BJ (cell line): ENCODE measurements around the gene TMEM174. TPM values are rescaled to one million over a fixed set of nuclear protein-coding genes. Genes with fewer than 3 reads are reported as not detected.

ENCODE experiments used
- CTCF ChIA-PET: fragments of 350-600 bp; formaldehyde crosslinking; extraction: SDS; loops from one replicate; lab custom pipeline; 2021; ENCODE audit warnings: antibody characterized with exemption, inconsistent platforms; lab: Yijun Ruan, JAX
- POLR2A ChIA-PET: fragments of 300-600 bp; sonication (Branson Sonifier 250); formaldehyde crosslinking; extraction: SDS; loops from one replicate; lab custom pipeline; 2021; ENCODE audit warnings: antibody characterized with exemption; lab: Charles Lee
- DNase-seq: peaks from one replicate; pipeline ENCODE4 v3.0.0-alpha.2; 2011; ENCODE audit warnings: low read depth
- H3K27me3 ChIP-seq: 2 replicates; pipeline ENCODE4 v1.6.0; 2011; ENCODE audit warnings: low read length; ENCODE audit not compliant: control insufficient read depth, insufficient read depth
- H3K36me3 ChIP-seq: 2 replicates; pipeline ENCODE4 v1.5.1; 2011; ENCODE audit warnings: low read length; ENCODE audit not compliant: control insufficient read depth, insufficient read depth
- H3K4me3 ChIP-seq: 2 replicates; pipeline ENCODE4 v1.5.1; 2011; ENCODE audit warnings: low read depth, mild to moderate bottlenecking, control low read depth, low read length
- CTCF ChIP-seq: IDR thresholded peaks from 2 replicates; pipeline ENCODE4 v1.5.1; 2011; ENCODE audit warnings: low read depth, mild to moderate bottlenecking, control low read depth, inconsistent platforms, low read length, moderate library complexity; ENCODE audit not compliant: insufficient read depth
- polyA plus RNA-seq: library from polyadenylated mRNA; depleted of rRNA; stranded (reverse); fragments of >200 nt; gene quantifications from 2 replicates; pipeline ENCODE4 v1.2.3, GENCODE V29; 2011

TMEM174 gene
- polyA plus RNA-seq, 1 experiment = not detected

GRCh38 chr5:73153513-73153912 lies 19.5 kb upstream of the TMEM174 start:
- Histone ChIP-seq H3K4me3 (no peak overlapping the region), H3K27me3 (no peaks in the 10 kb centered on the region), H3K36me3 (no peaks in the 10 kb centered on the region)
- no peak for TF ChIP-seq CTCF
- DNase-seq = no peak
- ChIA-PET CTCF (interaction anchor here (1.1 to 1.2 kb wide), 3 partner anchors 24 to 298 kb away, joined by 3 to 4 read pairs (median 4); no protein-coding TSS in a partner anchor), POLR2A (no interaction called here)

GRCh38 chr5:73154208-73155006 lies 18.6 kb upstream of the TMEM174 start:
- no peak for DNase-seq
- no peak overlapping the region for H3K4me3 ChIP-seq
- TF ChIP-seq CTCF = no peak
- ChIA-PET POLR2A (no interaction called here), CTCF (interaction anchor here (0.9 kb wide), 1 partner anchor 297 kb away, joined by 3 read pairs; no protein-coding TSS in a partner anchor)
- H3K27me3 ChIP-seq = peaks cover under 1% of the 10 kb centered on the region; the same call in 1 of the 2 replicates
- no peaks in the 10 kb centered on the region for H3K36me3 ChIP-seq

GRCh38 chr5:73155271-73156222 lies 17.4 kb upstream of the TMEM174 start:
- H3K27me3 ChIP-seq = peaks cover 2% of the 10 kb centered on the region; the same call in 1 of the 2 replicates
- ChIA-PET POLR2A (no interaction called here), CTCF (interaction anchor here (0.9 to 2.0 kb wide), 2 partner anchors 60 to 296 kb away, joined by 3 to 7 read pairs; no protein-coding TSS in a partner anchor)
- DNase-seq = no peak
- no peak for TF ChIP-seq CTCF
- no peaks in the 10 kb centered on the region for H3K36me3 ChIP-seq
- H3K4me3 ChIP-seq = no peak overlapping the region

DNA sequence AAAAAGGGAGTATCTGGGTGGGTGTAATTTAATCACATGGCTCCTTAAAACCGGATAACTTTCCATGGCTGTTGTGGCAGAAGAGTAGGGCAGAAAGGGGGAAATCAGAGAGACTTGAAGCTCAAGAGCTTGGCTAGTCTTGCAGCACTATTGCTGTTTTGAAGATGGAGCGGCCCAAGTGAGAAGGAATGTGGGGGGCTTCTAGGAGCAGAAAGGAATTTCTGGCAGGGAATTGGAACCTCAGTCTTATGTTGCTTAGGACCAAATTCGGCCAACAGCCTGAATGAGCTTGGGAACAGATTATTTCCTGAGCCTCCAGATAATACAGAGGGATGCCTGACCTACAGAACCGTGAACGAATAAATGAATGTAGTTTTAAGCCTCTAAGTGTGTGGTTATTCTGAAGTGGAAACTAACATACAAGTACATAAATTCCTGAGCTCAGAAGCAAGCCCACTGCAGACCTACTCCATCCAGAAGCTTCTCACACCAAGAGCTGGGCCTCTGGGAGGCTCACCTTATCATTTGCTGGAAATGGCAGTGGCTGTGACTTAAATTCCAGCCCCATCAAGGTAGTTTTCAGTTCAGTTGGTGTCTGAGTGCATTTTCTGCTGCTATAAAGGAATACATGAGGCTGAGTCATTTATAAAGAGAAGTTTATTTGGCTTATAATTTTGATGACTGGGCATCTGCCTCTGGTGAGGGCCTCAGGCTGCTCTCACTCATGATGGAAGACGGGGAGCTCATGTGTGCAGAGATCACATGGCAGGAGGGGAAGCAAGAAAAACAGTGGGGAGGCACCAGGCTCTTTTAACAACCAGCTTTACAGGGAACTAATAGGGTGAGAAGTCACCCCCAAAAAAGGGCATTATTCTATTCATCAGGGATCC lies 15.3 kb upstream of the TMEM174 start:
- POLR2A ChIA-PET = no interaction called here

More for the DNA sequence above, 15.3 kb upstream of the TMEM174 start:
- H3K4me3 ChIP-seq = no peak overlapping the region
- peaks cover 2% of the 10 kb centered on the region; the same call in 1 of the 2 replicates for H3K27me3 ChIP-seq
- no peak for DNase-seq
- no peaks in the 10 kb centered on the region for H3K36me3 ChIP-seq
- CTCF ChIA-PET = interaction anchor here (1.0 to 2.0 kb wide), 4 partner anchors 12 to 61 kb away, joined by 3 to 11 read pairs (median 4); no protein-coding TSS in a partner anchor
- TF ChIP-seq CTCF = no peak
